A549 treated with ZK216348 at 1 μM for 4 hours (cell line): Measurements from ENCODE around the gene MRPL42. TPM values are rescaled to one million over a fixed set of nuclear protein-coding genes. Genes with fewer than 3 reads are reported as not detected.

Source experiments
- total RNA-seq: library from RNA; stranded (reverse); fragments of 200-300 nt; extraction: Qiagen RNA extraction; gene quantifications from 5 replicates; pipeline ENCODE4 v1.2.3, GENCODE V29; 2022; ENCODE audit warnings: low read depth

MRPL42 gene
- 45.9 to 81.1 TPM (median 48.8 TPM) in 5 replicates for total RNA-seq

GRCh38 chr12:93467351-93468007, at the start of gene MRPL42:
MRPL42 (plus strand) TSS chr12:93467514; CDS start chr12:93469286, 1,772 bp downstream.

GRCh38 chr12:93441617-93442410, 25.5 kb upstream of the MRPL42 start, which contains the start of gene UBE2N:
UBE2N (minus strand) TSS chr12:93441947; CDS start chr12:93441884, 63 bp downstream.

Other genes starting within 250 kb of the MRPL42 start
- gene NUDT4, start 89.6 kb upstream of the MRPL42 start, total RNA-seq = 15.4 to 37.4 TPM (median 29.2 TPM) in 5 replicates
- 129 to 198 TPM (median 154 TPM) in 5 replicates for gene UBE2N, start 25.6 kb upstream of the MRPL42 start, total RNA-seq
- 15.7 to 25.1 TPM (median 20.4 TPM) in 5 replicates for gene SOCS2, start 105.2 kb downstream of the MRPL42 start, total RNA-seq
- 9.1 to 17.1 TPM (median 10.3 TPM) in 5 replicates for gene CRADD, start 209.9 kb downstream of the MRPL42 start, total RNA-seq